Measurements from ENCODE around the gene MYOM1. TPM values are rescaled to one million over a fixed set of nuclear protein-coding genes. Genes with fewer than 3 reads are reported as not detected.
"Not testable (repeated sequence)": the region's sequence is repeated elsewhere in the genome, so short reads cannot be mapped to it uniquely, and the experiment has no call there.

MYOM1 gene
- total RNA-seq, 2 donors from 2014 or later: 1.8 to 1.9 TPM

DNA sequence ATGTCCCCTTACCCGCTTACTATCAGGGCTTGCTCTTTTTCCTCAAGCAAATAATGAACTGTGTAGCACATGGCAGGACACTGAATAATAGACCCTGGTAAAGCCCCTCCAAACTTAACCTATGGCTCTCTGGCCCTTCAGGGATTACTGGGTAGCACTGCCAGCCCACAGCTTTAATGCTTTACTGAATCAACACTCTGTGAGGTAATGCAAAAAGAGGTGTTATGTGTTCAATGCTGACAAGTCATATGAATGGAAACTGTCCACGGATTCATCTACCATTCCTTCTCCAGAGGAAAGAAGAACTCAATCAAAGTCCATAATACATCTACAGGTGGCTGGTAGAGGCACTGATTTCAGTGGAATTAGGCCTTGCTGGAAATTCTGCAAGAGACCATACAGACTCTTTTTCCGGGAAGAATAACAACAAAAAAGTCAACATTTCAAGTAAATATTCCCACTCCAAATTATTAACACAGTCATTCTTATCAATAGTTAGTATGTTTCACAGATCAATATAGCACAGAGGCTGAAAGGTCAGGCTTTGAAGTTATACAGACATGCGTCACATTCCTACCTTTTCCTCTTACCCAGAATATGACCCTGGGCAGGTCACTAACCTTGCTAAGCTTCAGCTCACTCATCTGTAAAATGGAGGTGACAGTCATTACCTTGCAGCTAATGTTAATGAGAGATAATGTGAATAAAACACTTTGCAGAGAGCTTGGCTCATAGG, 13.8 kb upstream of the MYOM1 start:
- Mint-ChIP-seq H3K9me3 (no peaks in the 10 kb centered on the region), H3K36me3 (no peaks in the 10 kb centered on the region), H3K27ac (no peak overlapping the region)
- DNase-seq (ENCODE audit: low spot score in 2 of 2) (no peak), ATAC-seq (no peak)

DNA sequence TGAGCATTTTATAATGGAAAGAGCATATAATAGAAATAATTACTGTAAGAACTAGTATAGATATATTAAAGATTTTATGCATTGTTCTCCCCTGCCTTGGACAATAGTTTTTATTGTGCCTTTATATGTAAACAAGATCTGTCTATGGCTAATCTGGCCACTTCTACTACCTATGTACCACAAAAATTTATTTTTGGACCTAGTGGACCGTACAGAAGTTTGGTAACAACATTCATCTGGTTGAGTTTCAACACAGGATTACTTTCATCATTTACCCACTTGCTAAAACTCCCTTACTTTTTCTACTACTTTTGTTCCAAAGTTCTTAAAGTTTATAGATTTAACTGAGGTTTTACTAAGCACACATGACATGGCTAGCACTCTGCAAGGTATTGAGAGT, 13.2 kb upstream of the MYOM1 start:
- ATAC-seq (no peak), DNase-seq (ENCODE audit: low spot score in 2 of 2) (no peak)
- Mint-ChIP-seq H3K9me3 (no peaks in the 10 kb centered on the region), H3K27ac (no peak overlapping the region), H3K36me3 (no peaks in the 10 kb centered on the region)

DNA sequence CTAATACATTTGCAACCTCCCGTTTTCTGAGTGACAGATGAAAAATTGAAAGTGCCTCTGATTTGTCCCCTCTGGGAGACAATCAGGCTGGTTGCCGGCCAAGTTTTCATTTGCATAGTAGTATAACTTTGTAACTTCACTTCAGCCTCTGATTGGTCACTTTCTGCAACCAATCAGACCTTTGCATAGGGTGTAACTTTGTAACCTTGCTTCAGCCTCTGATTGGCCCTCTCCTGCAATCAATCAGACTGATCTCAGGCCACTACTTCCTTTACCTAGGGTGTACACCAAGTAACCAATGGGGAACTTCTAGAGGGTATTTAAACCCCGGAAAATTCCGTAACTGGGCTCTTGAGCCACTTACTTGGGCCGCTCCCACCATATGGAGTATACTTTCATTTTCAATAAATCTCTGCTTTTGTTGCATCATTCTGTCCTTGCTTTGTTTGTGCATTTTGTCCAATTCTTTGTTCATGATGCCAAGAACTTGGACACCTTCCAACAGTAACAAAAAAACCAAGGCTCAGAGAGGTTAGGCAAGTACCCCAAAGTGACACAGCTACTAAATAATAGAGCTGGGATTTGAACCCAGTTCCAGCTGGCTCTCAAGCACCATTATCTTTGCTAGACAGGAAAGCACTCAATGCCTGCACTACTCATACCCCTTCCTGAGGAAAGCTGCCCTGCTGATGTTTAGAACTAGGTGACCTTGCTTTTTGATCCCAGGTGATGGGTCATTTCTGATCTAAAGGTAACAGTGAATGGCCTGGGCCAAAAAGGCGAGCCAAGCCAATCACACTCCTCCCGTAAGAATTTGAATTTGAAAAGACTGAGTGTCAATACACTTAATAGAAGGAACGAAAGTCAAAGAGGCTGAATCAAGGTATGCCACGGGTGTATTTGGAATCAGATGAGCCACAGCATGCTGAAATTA, 10.9 kb upstream of the MYOM1 start:
- H3K27ac Mint-ChIP-seq: no peak overlapping the region
- no peaks in the 10 kb centered on the region for H3K36me3 Mint-ChIP-seq
- ATAC-seq: peak in 1 of 2 donors; percentile 56
- no peak for DNase-seq (ENCODE audit: low spot score in 2 of 2)
- H3K9me3 Mint-ChIP-seq: peaks cover 0 to 3% of the 10 kb centered on the region in 2 donors

DNA sequence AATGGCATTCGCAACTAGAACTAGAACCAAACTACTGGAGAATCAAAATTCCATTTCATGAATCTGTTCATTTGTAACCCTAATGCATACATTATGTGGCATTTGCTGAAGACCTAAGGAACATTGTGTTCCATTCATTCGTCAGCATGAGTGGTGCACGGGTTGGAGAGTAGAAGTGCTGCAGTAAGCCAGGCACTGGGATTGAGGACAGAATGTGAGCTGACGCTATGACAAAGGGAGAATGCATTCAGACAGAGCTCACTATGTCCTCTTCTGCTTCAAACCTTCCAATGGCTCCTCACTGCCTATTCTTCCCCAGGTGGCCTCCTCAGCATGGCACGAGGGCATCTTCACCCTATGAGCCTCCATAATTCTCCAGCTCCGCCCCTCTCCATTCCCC, 6.3 kb upstream of the MYOM1 start:
- ATAC-seq: no peak
- H3K9me3 Mint-ChIP-seq: peaks cover 0 to 3% of the 10 kb centered on the region in 2 donors
- no peaks in the 10 kb centered on the region for H3K36me3 Mint-ChIP-seq
- no peak overlapping the region for H3K27ac Mint-ChIP-seq
- no peak for DNase-seq (ENCODE audit: low spot score in 2 of 2)

DNA sequence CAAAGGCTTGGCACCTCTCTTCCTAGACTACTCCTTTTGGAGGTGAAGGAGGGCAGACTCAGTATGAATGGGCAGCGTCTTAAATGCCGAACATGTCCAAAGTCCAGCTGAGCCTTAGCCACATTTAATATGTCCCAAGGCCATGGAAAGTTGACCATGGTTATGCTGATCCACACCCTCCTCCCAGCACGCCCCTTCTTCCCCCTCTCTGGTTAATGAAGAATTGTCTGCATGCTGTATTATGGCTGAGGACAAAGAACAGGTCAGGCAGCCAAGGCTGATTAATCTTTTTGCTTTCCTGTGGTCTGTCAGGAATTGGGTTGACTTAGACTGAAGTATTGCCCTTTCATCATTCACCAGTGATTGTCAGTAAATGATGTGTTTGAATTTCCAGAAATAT, 5.8 kb upstream of the MYOM1 start:
- H3K27ac Mint-ChIP-seq: no peak overlapping the region
- no peak for DNase-seq (ENCODE audit: low spot score in 2 of 2)
- ATAC-seq: peak in 1 of 2 donors; percentile 42
- no peaks in the 10 kb centered on the region for H3K36me3 Mint-ChIP-seq
- peaks cover 0 to 3% of the 10 kb centered on the region in 2 donors for H3K9me3 Mint-ChIP-seq

DNA sequence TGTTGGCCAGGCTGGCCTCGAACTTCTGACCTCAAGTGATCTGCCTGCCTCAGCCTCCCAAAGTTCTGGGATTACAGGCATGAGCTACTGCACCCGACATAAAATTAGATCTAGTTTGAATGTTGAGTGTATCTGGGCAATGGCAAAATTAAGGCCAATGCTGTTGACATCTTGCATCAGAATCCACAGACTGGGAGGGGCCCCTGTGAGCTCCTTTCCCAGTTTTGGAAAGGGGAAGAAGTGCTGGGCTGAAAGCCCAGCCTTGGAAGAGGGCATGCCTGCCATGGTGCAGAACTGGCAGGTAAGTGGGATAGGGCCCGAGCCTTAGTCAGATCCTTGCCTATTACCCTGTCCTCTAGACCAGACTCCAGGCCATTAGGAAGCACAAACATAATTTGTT, 4.5 kb upstream of the MYOM1 start:
- DNase-seq (ENCODE audit: low spot score in 2 of 2) (no peak), ATAC-seq (no peak)
- no peaks in the 10 kb centered on the region for H3K36me3 Mint-ChIP-seq
- H3K9me3 Mint-ChIP-seq: peaks cover 0 to 3% of the 10 kb centered on the region in 2 donors
- no peak overlapping the region for H3K27ac Mint-ChIP-seq

DNA sequence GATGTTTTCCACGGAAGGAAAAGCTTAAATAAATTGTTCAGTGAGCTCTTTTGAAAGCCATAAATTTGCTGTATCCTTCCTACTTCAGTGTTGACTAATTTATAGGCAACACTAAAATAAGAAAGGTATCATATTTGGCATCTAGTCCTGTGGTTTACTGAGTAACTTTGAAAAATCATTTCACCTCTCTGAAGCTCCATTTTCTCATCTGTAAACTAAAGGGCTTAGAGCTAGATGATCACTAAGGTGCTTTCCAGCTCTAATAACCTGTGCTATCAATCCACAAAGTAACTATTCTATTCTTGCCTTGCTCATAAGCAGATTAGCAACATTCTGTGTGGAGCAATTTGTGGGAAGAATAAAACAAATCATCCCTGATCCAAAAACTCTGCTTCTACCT, 3.6 kb upstream of the MYOM1 start:
- peaks cover 0 to 3% of the 10 kb centered on the region in 2 donors for H3K9me3 Mint-ChIP-seq
- ATAC-seq: peak; percentile 18 to 93
- peak overlapping the region in 1 of 2 donors; percentile 66 for H3K27ac Mint-ChIP-seq
- no peaks in the 10 kb centered on the region for H3K36me3 Mint-ChIP-seq
- DNase-seq (ENCODE audit: low spot score in 2 of 2): no peak

DNA sequence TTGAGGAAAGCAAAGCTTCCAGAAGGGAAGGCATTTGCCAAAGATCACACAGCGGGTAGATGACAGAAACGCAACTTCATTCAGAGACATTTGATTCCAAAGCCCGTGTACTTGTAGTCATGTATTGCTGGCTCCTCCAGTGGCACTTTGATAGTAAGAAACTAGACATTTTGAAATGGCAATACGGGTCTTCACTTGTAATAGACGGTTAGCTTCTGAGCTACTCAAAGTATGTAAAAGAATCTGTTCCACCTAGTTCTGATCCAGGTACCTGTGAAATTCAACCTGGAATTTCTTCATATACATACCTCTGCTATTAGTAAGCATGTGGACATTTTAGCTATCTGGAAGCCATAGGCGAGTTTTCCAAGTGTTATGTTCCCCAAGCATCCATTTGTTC, 1.7 kb upstream of the MYOM1 start:
- peaks cover 0 to 1% of the 10 kb centered on the region in 2 donors for H3K9me3 Mint-ChIP-seq
- no peak overlapping the region for H3K27ac Mint-ChIP-seq
- DNase-seq (ENCODE audit: low spot score in 2 of 2): no peak
- ATAC-seq: no peak
- no peaks in the 10 kb centered on the region for H3K36me3 Mint-ChIP-seq

DNA sequence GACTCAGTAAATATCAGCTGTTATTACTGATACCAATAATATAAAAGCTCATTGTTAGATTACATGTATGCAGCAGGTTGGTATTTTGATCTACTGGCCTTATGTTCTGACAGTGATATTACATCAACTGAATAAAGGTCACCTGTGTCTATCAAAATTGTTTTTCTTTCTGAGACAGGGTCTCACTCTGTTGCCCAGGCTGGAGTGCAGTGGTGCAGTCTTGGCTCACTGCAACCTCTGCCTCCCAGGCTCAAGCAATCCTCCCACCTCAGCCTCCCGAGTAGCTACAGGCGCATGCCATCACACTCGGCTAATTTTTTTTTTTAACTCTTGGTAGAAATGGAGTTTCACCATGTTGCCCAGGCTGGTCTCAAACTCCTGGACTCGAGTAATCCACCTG, 1.1 kb upstream of the MYOM1 start:
- not testable (repeated sequence) for H3K36me3 Mint-ChIP-seq; ATAC-seq; H3K9me3 Mint-ChIP-seq; DNase-seq (ENCODE audit: low spot score in 2 of 2)
- H3K27ac Mint-ChIP-seq: peak overlapping the region in 1 of 2 donors; percentile 65

DNA sequence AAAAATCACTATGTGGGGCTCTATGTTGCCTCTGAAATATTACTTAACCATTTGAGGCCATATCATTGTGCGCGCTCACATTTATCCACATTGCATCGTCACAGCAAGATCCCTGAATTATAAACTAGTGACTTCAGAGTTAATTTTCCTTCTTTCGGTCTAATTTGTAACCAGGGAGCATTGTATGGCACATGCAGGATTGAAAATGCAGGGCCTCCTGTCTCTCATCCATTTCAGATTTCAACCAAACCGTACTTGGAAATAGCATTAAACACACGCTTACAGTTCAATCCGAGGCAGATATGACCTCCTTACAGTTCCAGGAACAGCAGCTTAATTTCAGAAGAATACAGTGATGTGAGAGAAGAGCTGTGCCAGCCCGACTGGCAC, 532 bp downstream of the MYOM1 start:
- Mint-ChIP-seq H3K9me3 (peaks cover 0 to 7% of the 10 kb centered on the region in 2 donors), H3K27ac (no peak overlapping the region), H3K36me3 (no peaks in the 10 kb centered on the region)
- no peak for DNase-seq (ENCODE audit: low spot score in 2 of 2)
- ATAC-seq: no peak

DNA sequence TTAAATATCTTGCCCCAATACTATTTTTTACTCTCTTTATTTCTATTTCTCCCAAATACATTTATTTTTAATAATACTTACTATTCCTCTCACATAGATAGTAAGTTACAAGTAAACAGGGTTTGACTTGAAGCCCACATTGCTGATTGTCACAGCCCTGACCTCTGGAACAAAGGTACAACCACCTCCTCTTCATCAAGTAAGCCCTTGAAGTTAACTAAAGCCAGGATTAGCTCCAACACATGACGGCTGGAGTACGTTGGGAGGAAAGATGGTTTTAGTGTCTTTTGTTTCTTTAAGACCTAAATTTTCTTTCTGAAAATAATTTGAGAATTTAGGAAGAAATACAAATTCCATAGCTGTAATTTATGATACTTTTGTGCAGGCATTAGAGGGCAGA, 949 bp downstream of the MYOM1 start:
- Mint-ChIP-seq H3K9me3 (peaks cover 0 to 7% of the 10 kb centered on the region in 2 donors), H3K27ac (no peak overlapping the region), H3K36me3 (no peaks in the 10 kb centered on the region)
- DNase-seq (ENCODE audit: low spot score in 2 of 2): no peak
- ATAC-seq: no peak

DNA sequence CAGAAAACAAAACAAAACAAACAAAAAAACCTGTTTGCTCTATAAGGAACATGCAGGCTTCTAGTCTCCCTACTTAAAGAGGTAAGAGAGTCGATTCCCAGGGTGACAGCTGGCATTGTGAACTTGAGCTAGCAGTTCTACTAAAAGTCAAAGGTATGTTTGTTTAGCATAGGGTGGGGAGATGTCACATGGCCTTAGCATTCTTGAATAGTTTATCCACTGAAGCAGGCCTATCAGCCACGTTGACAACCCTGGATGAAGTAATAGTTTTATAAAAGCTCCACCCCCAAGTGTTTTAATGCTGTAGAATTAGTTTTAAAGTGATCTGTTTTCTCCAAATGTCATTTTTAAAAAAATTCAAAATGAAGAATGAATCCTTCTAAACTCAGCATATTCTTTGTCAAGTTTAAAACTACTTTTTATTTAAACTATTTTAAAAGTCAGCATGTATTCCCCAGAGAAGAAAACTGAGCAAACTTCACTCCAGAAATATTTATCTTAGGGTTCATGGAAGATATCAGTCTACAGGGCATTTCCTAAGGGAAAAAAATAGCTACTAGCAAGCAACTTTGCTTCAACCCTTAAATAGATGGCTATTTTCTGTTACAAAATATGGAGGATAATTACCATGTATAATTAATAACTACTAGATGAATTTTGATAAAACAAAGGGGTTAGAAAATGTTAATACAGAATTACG, 1.7 kb downstream of the MYOM1 start:
- DNase-seq (ENCODE audit: low spot score in 2 of 2) (no peak), ATAC-seq (no peak)
- H3K27ac Mint-ChIP-seq: no peak overlapping the region
- no peaks in the 10 kb centered on the region for H3K36me3 Mint-ChIP-seq
- peaks cover 0 to 7% of the 10 kb centered on the region in 2 donors for H3K9me3 Mint-ChIP-seq

DNA sequence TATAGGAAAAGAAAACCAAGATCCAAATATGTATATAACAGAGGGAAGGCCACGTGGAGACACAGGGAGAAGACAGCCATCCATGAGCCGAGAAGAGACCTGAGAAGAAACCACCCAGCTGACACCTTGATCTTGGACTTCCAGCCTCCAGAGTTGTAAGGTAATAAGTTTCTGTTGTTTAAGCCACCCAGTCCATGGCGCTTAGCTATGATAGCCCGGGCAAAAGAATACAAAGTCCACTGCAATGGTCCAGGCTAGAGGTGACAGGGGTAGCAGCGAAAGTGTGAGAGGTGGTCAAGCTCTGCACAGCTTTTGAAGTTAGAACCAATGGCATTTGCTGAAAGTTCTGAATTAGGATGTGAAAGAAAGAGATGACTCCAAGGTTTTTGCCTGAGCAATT, 2.8 kb downstream of the MYOM1 start:
- Mint-ChIP-seq H3K27ac (no peak overlapping the region), H3K36me3 (no peaks in the 10 kb centered on the region), H3K9me3 (peaks cover 0 to 7% of the 10 kb centered on the region in 2 donors)
- DNase-seq (ENCODE audit: low spot score in 2 of 2): no peak
- ATAC-seq: no peak

DNA sequence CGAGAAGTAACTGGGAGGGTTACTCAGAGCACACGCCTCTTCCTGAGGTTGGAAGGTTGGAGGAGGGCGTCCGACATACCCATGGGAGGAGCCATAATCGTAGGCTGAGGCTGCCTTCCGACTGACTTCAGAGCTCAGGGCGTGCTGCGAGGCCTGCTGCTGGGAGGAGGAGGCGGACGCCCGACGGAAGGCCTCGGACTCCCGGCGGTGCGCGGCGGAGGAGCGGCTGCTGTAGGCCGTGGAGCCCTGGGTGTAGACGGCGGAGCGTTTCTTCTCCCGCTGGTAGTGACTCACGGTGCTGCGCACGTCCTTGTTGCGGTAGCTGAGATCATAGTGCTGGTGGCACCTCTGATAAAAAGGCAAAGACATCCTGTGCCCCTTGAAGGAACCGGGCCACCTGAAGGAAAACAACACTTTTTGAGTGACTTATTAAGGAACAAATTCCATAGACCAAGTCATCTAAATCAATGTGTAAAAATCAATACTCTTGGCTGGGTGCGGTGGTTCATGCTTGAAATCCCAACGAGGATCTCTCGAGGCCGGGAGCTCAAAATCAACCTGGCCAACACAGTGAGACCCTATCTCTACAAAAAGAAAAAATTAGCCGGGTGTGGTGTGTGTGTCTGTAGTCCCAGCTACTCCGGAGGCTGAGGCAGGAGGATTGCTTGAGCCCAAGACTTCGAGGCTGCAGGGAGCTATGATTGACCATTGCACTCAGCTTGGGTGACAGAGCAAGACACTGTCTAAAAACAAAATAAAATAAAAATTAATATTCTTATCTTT, 4.7 kb downstream of the MYOM1 start:
- Mint-ChIP-seq H3K27ac (no peak overlapping the region), H3K36me3 (no peaks in the 10 kb centered on the region), H3K9me3 (peaks cover 0 to 7% of the 10 kb centered on the region in 2 donors)
- DNase-seq (ENCODE audit: low spot score in 2 of 2) (no peak), ATAC-seq (no peak)

DNA sequence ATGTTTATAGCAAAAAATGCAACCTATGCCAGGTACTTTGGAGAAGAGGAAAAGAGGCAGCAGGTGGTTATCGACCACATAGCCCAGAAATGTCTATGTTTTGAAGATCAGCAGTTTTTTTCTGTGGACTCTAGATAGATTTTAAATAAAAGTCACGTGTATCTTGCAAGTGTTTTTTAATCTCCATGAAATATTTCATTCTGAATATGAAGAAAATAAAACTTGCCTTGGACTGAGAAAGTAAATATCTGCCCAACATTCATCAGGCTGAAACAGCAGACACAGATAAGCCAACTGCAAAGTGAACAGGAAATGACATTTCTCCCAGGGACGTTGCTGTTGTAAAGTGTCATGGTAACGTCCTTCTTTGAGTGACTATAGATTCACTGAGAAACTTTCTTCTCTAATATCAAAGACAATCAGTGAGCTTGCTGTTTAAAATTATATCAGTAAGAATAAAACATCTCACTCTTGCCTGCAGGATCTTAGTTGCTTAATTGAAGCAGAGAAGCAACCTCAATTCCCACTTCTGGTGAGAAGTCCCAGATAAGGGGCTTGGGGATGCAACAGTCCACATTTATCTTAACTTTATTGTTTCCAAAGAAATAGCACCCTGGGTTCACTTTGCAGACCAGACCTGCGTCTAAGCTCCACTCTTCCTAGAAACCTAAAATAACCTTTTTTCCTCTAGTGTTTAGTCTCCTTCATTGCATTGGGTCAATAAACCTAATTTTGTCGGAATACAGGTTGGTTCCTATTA, 6.3 kb downstream of the MYOM1 start:
- DNase-seq (ENCODE audit: low spot score in 2 of 2): no peak
- H3K27ac Mint-ChIP-seq: no peak overlapping the region
- no peaks in the 10 kb centered on the region for H3K36me3 Mint-ChIP-seq
- ATAC-seq: peak; percentile 61
- H3K9me3 Mint-ChIP-seq: peaks cover 0 to 7% of the 10 kb centered on the region in 2 donors

DNA sequence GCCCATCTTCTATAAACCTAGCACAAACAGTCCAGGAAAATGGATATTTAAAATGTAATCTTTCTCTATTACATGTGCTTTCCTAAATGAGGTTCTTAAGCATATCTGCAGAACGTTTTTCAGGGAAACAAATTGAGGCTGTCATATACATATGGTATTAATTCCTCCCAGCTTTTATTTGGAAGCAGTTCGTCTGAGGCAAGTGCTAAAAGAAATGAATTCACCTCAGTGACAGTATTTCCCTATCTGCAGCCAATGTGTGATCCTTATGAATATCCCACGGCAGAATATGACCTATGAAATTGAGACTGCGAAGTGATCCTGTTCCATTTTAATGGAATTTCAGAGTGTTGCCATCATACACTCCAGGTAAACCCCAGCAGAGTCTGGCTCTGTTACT, 7.1 kb downstream of the MYOM1 start:
- peaks cover 0 to 7% of the 10 kb centered on the region in 2 donors for H3K9me3 Mint-ChIP-seq
- DNase-seq (ENCODE audit: low spot score in 2 of 2): no peak
- ATAC-seq: no peak
- H3K27ac Mint-ChIP-seq: no peak overlapping the region
- no peaks in the 10 kb centered on the region for H3K36me3 Mint-ChIP-seq

Data from activated naive CD4-positive, alpha-beta T cell treated with anti-CD3 and anti-CD28 coated beads, Interleukin-2, amount 50 U/mL, for 72 hours (primary cell).